Measurements from ENCODE around the gene CCDC40.
"Not testable (repeated sequence)": the region's sequence is repeated elsewhere in the genome, so short reads cannot be mapped to it uniquely, and the experiment has no call there.

Gene CCDC40

GRCh38 chr17:80028030-80028429 lies 8.4 kb upstream of the CCDC40 start:
- H3K36me3 Mint-ChIP-seq: no peaks in the 10 kb centered on the region
- H3K27me3 Mint-ChIP-seq: no peaks in the 10 kb centered on the region
- H3K9me3 Mint-ChIP-seq: no peaks in the 10 kb centered on the region
- H3K27ac Mint-ChIP-seq: no peak overlapping the region
- no peak overlapping the region for H3K4me3 Mint-ChIP-seq
- no peaks in the 10 kb centered on the region for H3K4me1 Mint-ChIP-seq

GRCh38 chr17:80029258-80029974 lies 7.0 kb upstream of the CCDC40 start:
- Mint-ChIP-seq H3K36me3 (no peaks in the 10 kb centered on the region), H3K27me3 (no peaks in the 10 kb centered on the region), H3K9me3 (no peaks in the 10 kb centered on the region), H3K27ac (no peak overlapping the region), H3K4me1 (no peaks in the 10 kb centered on the region), H3K4me3 (no peak overlapping the region)

- H3K4me1 Mint-ChIP-seq: peaks cover 5% of the 10 kb centered on the region
- no peak overlapping the region for H3K27ac Mint-ChIP-seq
- H3K36me3 Mint-ChIP-seq: no peaks in the 10 kb centered on the region
- no peaks in the 10 kb centered on the region for H3K9me3 Mint-ChIP-seq
- H3K4me3 Mint-ChIP-seq: no peak overlapping the region
- peaks cover 2% of the 10 kb centered on the region for H3K27me3 Mint-ChIP-seq
Observed at GRCh38 chr17:80030730-80031410, 5.6 kb upstream of the CCDC40 start.

GRCh38 chr17:80031691-80032430 lies 4.6 kb upstream of the CCDC40 start:
- peaks cover 2% of the 10 kb centered on the region for H3K27me3 Mint-ChIP-seq
- no peak overlapping the region for H3K4me3 Mint-ChIP-seq
- peaks cover 5% of the 10 kb centered on the region for H3K4me1 Mint-ChIP-seq
- no peaks in the 10 kb centered on the region for H3K9me3 Mint-ChIP-seq
- no peak overlapping the region for H3K27ac Mint-ChIP-seq
- H3K36me3 Mint-ChIP-seq: no peaks in the 10 kb centered on the region

- H3K27ac Mint-ChIP-seq: no peak overlapping the region
- H3K36me3 Mint-ChIP-seq: no peaks in the 10 kb centered on the region
- H3K9me3 Mint-ChIP-seq: no peaks in the 10 kb centered on the region
- peaks cover 3% of the 10 kb centered on the region for H3K27me3 Mint-ChIP-seq
- H3K4me3 Mint-ChIP-seq: no peak overlapping the region
- H3K4me1 Mint-ChIP-seq: peaks cover 8% of the 10 kb centered on the region
Observed at GRCh38 chr17:80032614-80033171, 3.7 kb upstream of the CCDC40 start.

GRCh38 chr17:80033840-80034239 lies 2.6 kb upstream of the CCDC40 start:
- H3K27ac Mint-ChIP-seq: no peak overlapping the region
- H3K4me3 Mint-ChIP-seq: no peak overlapping the region
- no peaks in the 10 kb centered on the region for H3K9me3 Mint-ChIP-seq
- peaks cover 8% of the 10 kb centered on the region for H3K4me1 Mint-ChIP-seq
- no peaks in the 10 kb centered on the region for H3K36me3 Mint-ChIP-seq
- H3K27me3 Mint-ChIP-seq: peaks cover 5% of the 10 kb centered on the region

- peaks cover 8% of the 10 kb centered on the region for H3K4me1 Mint-ChIP-seq
- peak overlapping the region; percentile 83 for H3K27ac Mint-ChIP-seq
- H3K36me3 Mint-ChIP-seq: no peaks in the 10 kb centered on the region
- no peaks in the 10 kb centered on the region for H3K9me3 Mint-ChIP-seq
- H3K4me3 Mint-ChIP-seq: peak overlapping the region; percentile 91
- H3K27me3 Mint-ChIP-seq: peaks cover 5% of the 10 kb centered on the region
Observed at GRCh38 chr17:80034791-80035686, 1.4 kb upstream of the CCDC40 start.

- H3K9me3 Mint-ChIP-seq: no peaks in the 10 kb centered on the region
Observed at GRCh38 chr17:80035687-80035936, 830 bp upstream of the CCDC40 start, which contains the start of gene TBC1D16. Gene TBC1D16, minus strand, starts transcription at chr17:80035872. Its CDS starts 22,325 bp downstream, at chr17:80013547.

GRCh38 chr17:80036715-80037477 lies 454 bp downstream of the CCDC40 start:
- Mint-ChIP-seq H3K27me3 (peaks cover 5% of the 10 kb centered on the region), H3K36me3 (no peaks in the 10 kb centered on the region), H3K9me3 (no peaks in the 10 kb centered on the region), H3K4me3 (peak overlapping the region; percentile 90), H3K27ac (peak overlapping the region; percentile 84), H3K4me1 (peaks cover 8% of the 10 kb centered on the region)

More at GRCh38 chr17:80035687-80035936, 830 bp upstream of the CCDC40 start, which contains the start of gene TBC1D16:
- Mint-ChIP-seq H3K4me1 (peaks cover 8% of the 10 kb centered on the region), H3K27me3 (peaks cover 5% of the 10 kb centered on the region), H3K4me3 (peak within 1 kb of the TSS; percentile 91), H3K27ac (peak within 1 kb of the TSS; percentile 83), H3K36me3 (no peaks in the 10 kb centered on the region)

- Mint-ChIP-seq H3K9me3 (no peaks in the 10 kb centered on the region), H3K36me3 (no peaks in the 10 kb centered on the region), H3K4me1 (no peaks in the 10 kb centered on the region), H3K27ac (no peak overlapping the region), H3K4me3 (no peak overlapping the region), H3K27me3 (no peaks in the 10 kb centered on the region)
Observed at GRCh38 chr17:80043963-80044362, 7.5 kb downstream of the CCDC40 start.

- Mint-ChIP-seq H3K9me3 (no peaks in the 10 kb centered on the region), H3K4me3 (no peak overlapping the region), H3K4me1 (no peaks in the 10 kb centered on the region)
Observed at GRCh38 chr17:80045703-80046102, 9.3 kb downstream of the CCDC40 start.

GRCh38 chr17:80046709-80047108 lies 10.3 kb downstream of the CCDC40 start:
- H3K27ac Mint-ChIP-seq, H3K27me3 Mint-ChIP-seq, H3K4me3 Mint-ChIP-seq, H3K9me3 Mint-ChIP-seq, H3K36me3 Mint-ChIP-seq, H3K4me1 Mint-ChIP-seq: not testable (repeated sequence)

More at GRCh38 chr17:80045703-80046102, 9.3 kb downstream of the CCDC40 start:
- H3K36me3 Mint-ChIP-seq: no peaks in the 10 kb centered on the region
- no peaks in the 10 kb centered on the region for H3K27me3 Mint-ChIP-seq
- no peak overlapping the region for H3K27ac Mint-ChIP-seq

GRCh38 chr17:80047176-80047575 lies 10.7 kb downstream of the CCDC40 start:
- no peaks in the 10 kb centered on the region for H3K4me1 Mint-ChIP-seq
- no peaks in the 10 kb centered on the region for H3K9me3 Mint-ChIP-seq
- no peak overlapping the region for H3K4me3 Mint-ChIP-seq
- no peaks in the 10 kb centered on the region for H3K27me3 Mint-ChIP-seq
- H3K27ac Mint-ChIP-seq: no peak overlapping the region
- no peaks in the 10 kb centered on the region for H3K36me3 Mint-ChIP-seq

GRCh38 chr17:80049986-80050385 lies 13.5 kb downstream of the CCDC40 start:
- Mint-ChIP-seq H3K4me1 (no peaks in the 10 kb centered on the region), H3K27me3 (no peaks in the 10 kb centered on the region), H3K9me3 (no peaks in the 10 kb centered on the region), H3K36me3 (no peaks in the 10 kb centered on the region), H3K27ac (no peak overlapping the region), H3K4me3 (no peak overlapping the region)
